ENCODE measurements around the gene PLEKHM1. TPM values are rescaled to one million over a fixed set of nuclear protein-coding genes. Genes with fewer than 3 reads are reported as not detected.

Gene PLEKHM1
- total RNA-seq, 1 experiment from 2014 or later, result 28.5 TPM

DNA sequence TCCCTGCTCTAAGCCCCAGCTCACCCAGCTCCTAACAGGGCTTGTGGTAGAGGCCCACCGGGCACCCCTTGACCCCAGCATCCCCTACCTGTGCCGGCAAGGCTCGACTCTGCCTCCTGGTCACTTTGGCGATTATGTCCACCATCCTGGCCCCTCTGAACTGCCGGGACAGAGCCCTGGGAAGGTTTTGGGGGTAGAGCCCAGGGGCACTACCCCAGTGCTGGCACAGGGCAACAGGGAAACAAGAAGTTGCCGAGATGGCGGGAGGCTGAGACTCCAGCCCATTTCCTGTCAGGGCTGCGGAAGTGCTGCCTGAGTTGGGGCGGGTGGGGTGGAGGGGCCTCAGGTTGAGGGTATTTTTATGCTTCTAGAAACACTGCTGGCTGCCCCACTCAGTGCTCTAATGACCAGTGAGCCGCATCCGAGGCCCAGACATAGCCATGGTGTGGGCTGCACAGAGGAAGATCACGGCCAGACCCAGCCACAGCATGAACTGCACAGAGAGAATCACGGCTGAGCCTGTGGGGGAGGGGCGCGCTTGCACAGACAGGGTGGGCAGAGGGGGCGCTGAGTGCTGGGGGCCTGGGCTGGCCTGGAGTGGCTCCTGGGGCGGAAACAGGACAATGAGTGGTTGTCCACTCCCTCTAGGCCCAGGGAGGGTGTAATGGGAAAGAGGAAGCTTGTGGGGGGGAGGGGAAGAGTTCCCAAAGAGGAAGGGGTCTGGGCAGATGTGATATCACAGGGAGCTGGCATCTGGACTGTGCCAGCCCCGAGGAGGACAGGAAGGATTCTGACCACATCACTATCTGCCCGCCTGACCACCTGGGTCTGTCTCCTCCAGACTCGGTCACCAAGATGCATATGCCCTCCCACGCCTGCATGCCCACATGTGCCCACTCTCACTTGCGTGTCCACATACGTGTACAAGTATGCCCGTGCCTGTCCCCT, 80.1 kb downstream of the PLEKHM1 start:
- BruUV-seq (replicated peaks), result no TSS peak
- Histone ChIP-seq H3K27me3 (ENCODE audit: control insufficient read depth, insufficient read depth, low read length) (no peaks in the 10 kb centered on the region), H3K36me3 (ENCODE audit: control insufficient read depth, insufficient read depth, low read length) (no peaks in the 10 kb centered on the region), H3K9me3 (ENCODE audit: control insufficient read depth, insufficient read depth, low read depth, low read length) (no peaks in the 10 kb centered on the region), H3K27ac (ENCODE audit: low read length) (no peak overlapping the region), H3K4me3 (ENCODE audit: low read depth in 2 of 2, low read length in 2 of 2) (no peak overlapping the region), H3K4me1 (ENCODE audit: control insufficient read depth, insufficient read depth, low read length) (peaks cover 8% of the 10 kb centered on the region)
- no peak for ATAC-seq
- ChIA-PET CTCF (no interaction called here), POLR2A (no interaction called here)
- TF ChIP-seq SIN3A (IDR thresholded peaks at IDR 0.05; ENCODE audit: borderline replicate concordance, insufficient read depth, low read depth, low read length) (no peak), POLR2AphosphoS5 (IDR thresholded peaks at IDR 0.05; ENCODE audit: low read depth, low read length) (no peak), TCF7L2 (IDR thresholded peaks at IDR 0.05; ENCODE audit: low read depth, low read length) (no peak)
- TF ChIP-seq, protein P1, sequence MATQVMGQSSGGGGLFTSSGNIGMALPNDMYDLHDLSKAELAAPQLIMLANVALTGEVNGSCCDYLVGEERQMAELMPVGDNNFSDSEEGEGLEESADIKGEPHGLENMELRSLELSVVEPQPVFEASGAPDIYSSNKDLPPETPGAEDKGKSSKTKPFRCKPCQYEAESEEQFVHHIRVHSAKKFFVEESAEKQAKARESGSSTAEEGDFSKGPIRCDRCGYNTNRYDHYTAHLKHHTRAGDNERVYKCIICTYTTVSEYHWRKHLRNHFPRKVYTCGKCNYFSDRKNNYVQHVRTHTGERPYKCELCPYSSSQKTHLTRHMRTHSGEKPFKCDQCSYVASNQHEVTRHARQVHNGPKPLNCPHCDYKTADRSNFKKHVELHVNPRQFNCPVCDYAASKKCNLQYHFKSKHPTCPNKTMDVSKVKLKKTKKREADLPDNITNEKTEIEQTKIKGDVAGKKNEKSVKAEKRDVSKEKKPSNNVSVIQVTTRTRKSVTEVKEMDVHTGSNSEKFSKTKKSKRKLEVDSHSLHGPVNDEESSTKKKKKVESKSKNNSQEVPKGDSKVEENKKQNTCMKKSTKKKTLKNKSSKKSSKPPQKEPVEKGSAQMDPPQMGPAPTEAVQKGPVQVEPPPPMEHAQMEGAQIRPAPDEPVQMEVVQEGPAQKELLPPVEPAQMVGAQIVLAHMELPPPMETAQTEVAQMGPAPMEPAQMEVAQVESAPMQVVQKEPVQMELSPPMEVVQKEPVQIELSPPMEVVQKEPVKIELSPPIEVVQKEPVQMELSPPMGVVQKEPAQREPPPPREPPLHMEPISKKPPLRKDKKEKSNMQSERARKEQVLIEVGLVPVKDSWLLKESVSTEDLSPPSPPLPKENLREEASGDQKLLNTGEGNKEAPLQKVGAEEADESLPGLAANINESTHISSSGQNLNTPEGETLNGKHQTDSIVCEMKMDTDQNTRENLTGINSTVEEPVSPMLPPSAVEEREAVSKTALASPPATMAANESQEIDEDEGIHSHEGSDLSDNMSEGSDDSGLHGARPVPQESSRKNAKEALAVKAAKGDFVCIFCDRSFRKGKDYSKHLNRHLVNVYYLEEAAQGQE (IDR thresholded peaks at IDR 0.05; ENCODE audit: insufficient read depth in 1 of 2, low read depth in 2 of 2, low read length in 1 of 2), result no peak
- TF ChIP-seq, protein P2, sequence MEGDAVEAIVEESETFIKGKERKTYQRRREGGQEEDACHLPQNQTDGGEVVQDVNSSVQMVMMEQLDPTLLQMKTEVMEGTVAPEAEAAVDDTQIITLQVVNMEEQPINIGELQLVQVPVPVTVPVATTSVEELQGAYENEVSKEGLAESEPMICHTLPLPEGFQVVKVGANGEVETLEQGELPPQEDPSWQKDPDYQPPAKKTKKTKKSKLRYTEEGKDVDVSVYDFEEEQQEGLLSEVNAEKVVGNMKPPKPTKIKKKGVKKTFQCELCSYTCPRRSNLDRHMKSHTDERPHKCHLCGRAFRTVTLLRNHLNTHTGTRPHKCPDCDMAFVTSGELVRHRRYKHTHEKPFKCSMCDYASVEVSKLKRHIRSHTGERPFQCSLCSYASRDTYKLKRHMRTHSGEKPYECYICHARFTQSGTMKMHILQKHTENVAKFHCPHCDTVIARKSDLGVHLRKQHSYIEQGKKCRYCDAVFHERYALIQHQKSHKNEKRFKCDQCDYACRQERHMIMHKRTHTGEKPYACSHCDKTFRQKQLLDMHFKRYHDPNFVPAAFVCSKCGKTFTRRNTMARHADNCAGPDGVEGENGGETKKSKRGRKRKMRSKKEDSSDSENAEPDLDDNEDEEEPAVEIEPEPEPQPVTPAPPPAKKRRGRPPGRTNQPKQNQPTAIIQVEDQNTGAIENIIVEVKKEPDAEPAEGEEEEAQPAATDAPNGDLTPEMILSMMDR (IDR thresholded peaks at IDR 0.05), result no peak
- no peak for DNase-seq (ENCODE audit: low read depth, low spot score)
- intact Hi-C loops (cut with micrococcal nuclease; ENCODE audit: unreplicated experiment), result no loop called here
- in situ Hi-C loops (cut with HindIII; ENCODE audit: low pct_unique_long_range_greater_than_20kb, low sequenced_read_pairs), result no loop called here

DNA sequence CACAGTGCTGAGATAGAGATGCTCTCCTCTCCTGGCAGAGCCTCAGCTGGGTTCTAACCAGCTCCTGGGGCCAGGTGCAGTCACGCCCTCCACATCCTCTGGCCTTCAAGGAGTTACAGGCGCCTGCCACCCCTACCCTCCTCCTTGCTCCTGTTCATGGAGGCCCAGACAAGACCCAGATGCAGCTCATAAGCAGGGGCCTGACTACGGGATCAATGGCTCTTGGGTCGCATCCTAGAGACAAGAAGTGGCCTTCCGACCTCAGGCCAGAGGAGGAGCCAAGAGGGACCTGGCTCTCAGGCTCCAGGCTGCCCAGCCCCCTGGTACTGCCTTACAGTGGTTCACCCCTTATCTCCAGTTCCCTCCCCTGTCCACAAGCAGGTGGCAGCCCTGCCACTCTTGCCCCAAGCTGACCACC, 80.9 kb downstream of the PLEKHM1 start:
- Histone ChIP-seq H3K4me1 (ENCODE audit: control insufficient read depth, insufficient read depth, low read length) (peaks cover 8% of the 10 kb centered on the region), H3K36me3 (ENCODE audit: control insufficient read depth, insufficient read depth, low read length) (no peaks in the 10 kb centered on the region), H3K27ac (ENCODE audit: low read length) (no peak overlapping the region), H3K27me3 (ENCODE audit: control insufficient read depth, insufficient read depth, low read length) (no peaks in the 10 kb centered on the region), H3K4me3 (ENCODE audit: low read depth in 2 of 2, low read length in 2 of 2) (no peak overlapping the region), H3K9me3 (ENCODE audit: control insufficient read depth, insufficient read depth, low read depth, low read length) (no peaks in the 10 kb centered on the region)
- ChIA-PET POLR2A (no interaction called here), CTCF (no interaction called here)
- intact Hi-C loops (cut with micrococcal nuclease; ENCODE audit: unreplicated experiment) (no loop called here), in situ Hi-C loops (cut with HindIII; ENCODE audit: low pct_unique_long_range_greater_than_20kb, low sequenced_read_pairs) (no loop called here)
- ATAC-seq, result no peak
- no TSS peak for BruUV-seq (replicated peaks)
- TF ChIP-seq TCF7L2 (IDR thresholded peaks at IDR 0.05; ENCODE audit: low read depth, low read length) (no peak), POLR2AphosphoS5 (IDR thresholded peaks at IDR 0.05; ENCODE audit: low read depth, low read length) (no peak)
- TF ChIP-seq, protein P2 (IDR thresholded peaks at IDR 0.05), result no peak
- no peak for DNase-seq (ENCODE audit: low read depth, low spot score)

Data from Panc1 (cell line).